SK-N-SH (cell line): Measurements from ENCODE around the gene CNDP2. TPM values are rescaled to one million over a fixed set of nuclear protein-coding genes. Genes with fewer than 3 reads are reported as not detected.
"Not testable (repeated sequence)": the region's sequence is repeated elsewhere in the genome, so short reads cannot be mapped to it uniquely, and the experiment has no call there.

Experiments
- CTCF ChIA-PET: fragments of 300-600, 350-600 bp; formaldehyde crosslinking; extraction: SDS; loops from one replicate; lab custom pipeline; 2021; lab: Yijun Ruan, JAX
- POLR2A ChIA-PET: fragments of 350-600 bp; sonication (Branson Sonifier 250); formaldehyde crosslinking; extraction: SDS; loops from one replicate; lab custom pipeline; 2020; ENCODE audit warnings: antibody characterized with exemption, inconsistent platforms; lab: Yijun Ruan, JAX
- DNase-seq: peaks from one replicate; pipeline ENCODE4 v3.0.0; 2012
- H2AFZ ChIP-seq: fragments of 200-600 bp; sonication (generic); 2 replicates; pipeline ENCODE4 v1.8.1; 2016; ENCODE audit warnings: antibody characterized with exemption, mild to moderate bottlenecking, low read depth
- H3F3A ChIP-seq: fragments of 200-600 bp; sonication (generic); replicated peaks from 2 replicates; pipeline ENCODE3; 2016; ENCODE audit warnings: antibody characterized with exemption, mild to moderate bottlenecking; ENCODE audit not compliant: insufficient read depth
- H3K27ac ChIP-seq, 2 experiments: fragments of 200-500 bp in 1 of 2; fragments of 200-600 bp in 1 of 2; sonication (Bioruptor generic) in 1 of 2; sonication (generic), shearing (Covaris generic) in 1 of 2; 2 replicates each; pipeline versions ENCODE4 v1.5.1 to v1.6.1; 2014 to 2016; ENCODE audit warnings: low read depth in 2 of 2, inconsistent platforms in 1 of 2, low read length in 1 of 2, mild to moderate bottlenecking in 1 of 2, mixed read lengths in 1 of 2
- H3K27me3 ChIP-seq: fragments of 200-600 bp; sonication (generic), shearing (Covaris generic); 2 replicates; pipeline ENCODE4 v1.6.1; 2016; ENCODE audit warnings: mixed run types; ENCODE audit not compliant: insufficient read depth
- H3K36me3 ChIP-seq, 2 experiments: fragments of 200-500 bp in 1 of 2; fragments of 200-600 bp in 1 of 2; sonication (Bioruptor generic) in 1 of 2; sonication (generic) in 1 of 2; replicated peaks in 1 of 2; 2 replicates each; pipeline versions ENCODE3 to v1.5.1; 2014 to 2016; ENCODE audit warnings: low read length in 1 of 2, mild to moderate bottlenecking in 1 of 2; ENCODE audit not compliant: insufficient read depth in 2 of 2, control insufficient read depth in 1 of 2
- H3K4me1 ChIP-seq, 2 experiments: fragments of 200-500 bp in 1 of 2; fragments of 200-600 bp in 1 of 2; sonication (Bioruptor generic) in 1 of 2; sonication (generic), shearing (Covaris generic) in 1 of 2; 2 replicates each; pipeline versions ENCODE4 v1.5.1 to v1.6.1; 2014 to 2016; ENCODE audit warnings: low read depth in 1 of 2, low read length in 1 of 2, mixed run types in 1 of 2; ENCODE audit not compliant: insufficient read depth in 2 of 2, control insufficient read depth in 1 of 2
- H3K4me2 ChIP-seq: fragments of 200-600 bp; sonication (generic), shearing (Covaris generic); 2 replicates; pipeline ENCODE4 v1.6.1; 2017; ENCODE audit warnings: mixed run types
- H3K4me3 ChIP-seq, 2 experiments: fragments of 200-500 bp in 1 of 2; fragments of 200-600 bp in 1 of 2; sonication (Bioruptor generic) in 1 of 2; sonication (generic), shearing (Covaris generic) in 1 of 2; 2 replicates each; pipeline versions ENCODE4 v1.5.1 to v1.8.1; 2014 to 2016; ENCODE audit warnings: low read depth in 2 of 2, inconsistent platforms in 1 of 2, low read length in 1 of 2, mild to moderate bottlenecking in 1 of 2, mixed read lengths in 1 of 2, moderate library complexity in 1 of 2
- H3K79me2 ChIP-seq: fragments of 200-600 bp; sonication (generic); 2 replicates; pipeline ENCODE4 v1.8.1; 2017; ENCODE audit warnings: mild to moderate bottlenecking; ENCODE audit not compliant: insufficient read depth
- H3K9ac ChIP-seq: fragments of 200-600 bp; sonication (generic); 2 replicates; pipeline ENCODE4 v1.6.1; 2017; ENCODE audit warnings: mixed run types
- H3K9me2 ChIP-seq: fragments of 200-600 bp; sonication (generic); 2 replicates; pipeline ENCODE4 v1.6.1; 2017; ENCODE audit warnings: mixed run types
- H3K9me3 ChIP-seq: fragments of 200-600 bp; sonication (generic); 2 replicates; pipeline ENCODE4 v1.6.1; 2017; ENCODE audit warnings: mixed run types, mild to moderate bottlenecking, moderate library complexity
- H4K20me1 ChIP-seq: fragments of 200-600 bp; sonication (generic); 2 replicates; pipeline ENCODE4 v1.6.1; 2017; ENCODE audit warnings: mild to moderate bottlenecking, mixed run types; ENCODE audit not compliant: insufficient read depth
- CTCF ChIP-seq: fragments of 200-600 bp; sonication (generic); IDR thresholded peaks from 2 replicates; pipeline ENCODE4 v1.6.1; 2017; ENCODE audit warnings: antibody characterized with exemption, mild to moderate bottlenecking, moderate library complexity
- ELF1 ChIP-seq: IDR thresholded peaks from 2 replicates; pipeline ENCODE4 v1.4.0; 2012
- EZH2phosphoT487 ChIP-seq: fragments of 200-600 bp; sonication (generic); IDR thresholded peaks from 2 replicates; pipeline ENCODE4 v1.6.1; 2017; ENCODE audit warnings: low read depth, mixed run types, mild to moderate bottlenecking, antibody characterized with exemption, moderate library complexity, borderline replicate concordance
- FOSL2 ChIP-seq: IDR thresholded peaks from 2 replicates; pipeline ENCODE4 v1.4.0; 2012; ENCODE audit warnings: low read depth, mild to moderate bottlenecking, moderate library complexity, borderline replicate concordance
- GABPA ChIP-seq: IDR thresholded peaks from 2 replicates; pipeline ENCODE4 v1.4.0; 2012; ENCODE audit warnings: low read depth, mild to moderate bottlenecking
- IRF3 ChIP-seq: fragments of 150-350 bp; IDR thresholded peaks from 2 replicates; pipeline ENCODE4 v1.6.1; 2016; ENCODE audit warnings: mild to moderate bottlenecking, low read depth, low read length
- MAX ChIP-seq: IDR thresholded peaks from 2 replicates; pipeline ENCODE4 v1.4.0; 2012; ENCODE audit warnings: low read depth
- MEF2A ChIP-seq: IDR thresholded peaks from 2 replicates; pipeline ENCODE4 v1.4.0; 2012; ENCODE audit warnings: low read depth, borderline replicate concordance
- MXI1 ChIP-seq: IDR thresholded peaks from 2 replicates; pipeline ENCODE4 v1.6.1; 2012; ENCODE audit warnings: mild to moderate bottlenecking, low read depth, low read length, improper control_type of control experiment
- NFIC ChIP-seq: IDR thresholded peaks from 2 replicates; pipeline ENCODE4 v1.4.0; 2012; ENCODE audit warnings: borderline replicate concordance
- RAD21 ChIP-seq: IDR thresholded peaks from 2 replicates; pipeline ENCODE4 v1.6.1; 2012; ENCODE audit warnings: mild to moderate bottlenecking, low read length
- RCOR1 ChIP-seq: fragments of 150-350 bp; IDR thresholded peaks from 2 replicates; pipeline ENCODE4 v1.6.1; 2017; ENCODE audit warnings: antibody characterized with exemption, low read length
- REST ChIP-seq: IDR thresholded peaks from 2 replicates; pipeline ENCODE4 v1.6.1; 2012; ENCODE audit warnings: mild to moderate bottlenecking, low read depth, low read length, moderate library complexity
- TCF12 ChIP-seq: IDR thresholded peaks from 2 replicates; pipeline ENCODE4 v1.4.0; 2012
- TEAD4 ChIP-seq: IDR thresholded peaks from 2 replicates; pipeline ENCODE4 v1.4.0; 2012; ENCODE audit warnings: mild to moderate bottlenecking, borderline replicate concordance; ENCODE audit not compliant: insufficient read depth
- ZBTB33 ChIP-seq: IDR thresholded peaks from 2 replicates; pipeline ENCODE4 v1.4.0; 2012; ENCODE audit warnings: low read depth, borderline replicate concordance
- WGBS: methylation state at CpG from one replicate; pipeline ENCODE4 v1.1.6; 2017; ENCODE audit warnings: low lambda C conversion rate; 5-methylcytosine and 5-hydroxymethylcytosine counted together
- polyA plus RNA-seq, 3 experiments: library from polyadenylated mRNA; depleted of rRNA; stranded (reverse); fragments of >200 nt; gene quantifications; 2 replicates each; pipeline ENCODE4 v1.2.3, GENCODE V29; 2012

CNDP2 gene
- polyA plus RNA-seq, 1 of the 3 experiments (the other 2 are of a cell fraction), result 78.5 TPM

GRCh38 chr18:74563999-74564398, 67.8 kb downstream of the CNDP2 start:
- DNase-seq, result no peak
- Histone ChIP-seq H3K27me3 (no peaks in the 10 kb centered on the region; the same call in 1 of the 2 replicates), H3K4me3 (no peak overlapping the region), H3K4me1 (peaks cover 0 to 7% of the 10 kb centered on the region in 2 experiments; a peak in 1 of 4 replicates), H4K20me1 (no peaks in the 10 kb centered on the region), H3K9me3 (no peaks in the 10 kb centered on the region), H3K4me2 (no peak overlapping the region), H3K9ac (no peak overlapping the region), H2AFZ (no peak overlapping the region), H3K36me3 (no peaks in the 10 kb centered on the region), H3K27ac (no peak overlapping the region), H3K79me2 (no peaks in the 10 kb centered on the region), H3K9me2 (no peaks in the 10 kb centered on the region), H3F3A (no peaks in the 10 kb centered on the region)
- 36% methylated on average over 3 of the region's 3 CpGs for WGBS
- CTCF ChIA-PET, result interaction anchor here (0.9 to 1.3 kb wide), 2 partner anchors 12 to 222 kb away, joined by 3 to 5 read pairs; no protein-coding TSS in a partner anchor
- TF ChIP-seq EZH2phosphoT487 (no peak), GABPA (no peak), TCF12 (no peak), MXI1 (no peak), MEF2A (no peak), FOSL2 (no peak), RAD21 (no peak), NFIC (no peak), RCOR1 (no peak), TEAD4 (no peak), REST (no peak), ZBTB33 (no peak), CTCF (no peak), ELF1 (no peak), IRF3 (no peak), MAX (no peak)
- POLR2A ChIA-PET, result no interaction called here

GRCh38 chr18:74565164-74565563, 69.0 kb downstream of the CNDP2 start:
- H3K36me3 ChIP-seq, POLR2A ChIA-PET: not testable (repeated sequence)
- WGBS, result 56% methylated on average over 1 of the region's 1 CpG

More at GRCh38 chr18:74565164-74565563, 69.0 kb downstream of the CNDP2 start:
- not testable (repeated sequence) for H3K9ac ChIP-seq, H3K27me3 ChIP-seq, H2AFZ ChIP-seq, H3K79me2 ChIP-seq, H4K20me1 ChIP-seq, H3K4me2 ChIP-seq, H3F3A ChIP-seq, H3K4me3 ChIP-seq, H3K9me2 ChIP-seq, H3K9me3 ChIP-seq, H3K4me1 ChIP-seq, H3K27ac ChIP-seq, DNase-seq
- CTCF ChIA-PET, result interaction anchor here (1.0 to 1.3 kb wide), 2 partner anchors 13 kb away, joined by 5 read pairs; no protein-coding TSS in a partner anchor
